ENCODE data around the gene ZNF784. TPM values are rescaled to one million over a fixed set of nuclear protein-coding genes. Genes with fewer than 3 reads are reported as not detected.

The ZNF784 gene
- total RNA-seq, 1 donor from 2014 or later = 12.4 TPM

- TF ChIP-seq CTCF (conservative IDR thresholded peaks at IDR 0.05) = no peak
- H3K36me3 Mint-ChIP-seq (ENCODE audit: low read depth) = peaks cover 18% of the 10 kb centered on the region
- peaks cover 24% of the 10 kb centered on the region for H3K4me1 Mint-ChIP-seq
- peaks cover 3% of the 10 kb centered on the region for H3K9me3 Mint-ChIP-seq
- peaks cover 5% of the 10 kb centered on the region for H3K27me3 Mint-ChIP-seq (ENCODE audit: low read depth)
- DNase-seq (ENCODE audit: low read depth, low spot score) = no peak
- H3K4me3 Mint-ChIP-seq = no peak overlapping the region
- no peak overlapping the region for H3K27ac Mint-ChIP-seq (ENCODE audit: unreplicated experiment)
Observed at GRCh38 chr19:55621205-55621672, 3.1 kb downstream of the ZNF784 start.

GRCh38 chr19:55620410-55621204 lies 3.8 kb downstream of the ZNF784 start:
- Mint-ChIP-seq H3K27me3 (ENCODE audit: low read depth) (peaks cover 5% of the 10 kb centered on the region), H3K36me3 (ENCODE audit: low read depth) (peaks cover 18% of the 10 kb centered on the region), H3K4me3 (peak overlapping the region; percentile 39), H3K27ac (ENCODE audit: unreplicated experiment) (no peak overlapping the region), H3K4me1 (peaks cover 24% of the 10 kb centered on the region), H3K9me3 (peaks cover 3% of the 10 kb centered on the region)
- no peak for DNase-seq (ENCODE audit: low read depth, low spot score)
- TF ChIP-seq CTCF (conservative IDR thresholded peaks at IDR 0.05) = no peak

GRCh38 chr19:55619286-55619685 lies 5.1 kb downstream of the ZNF784 start:
- Mint-ChIP-seq H3K36me3 (ENCODE audit: low read depth) (peaks cover 18% of the 10 kb centered on the region), H3K4me1 (peaks cover 16% of the 10 kb centered on the region), H3K9me3 (peaks cover 3% of the 10 kb centered on the region), H3K27ac (ENCODE audit: unreplicated experiment) (no peak overlapping the region), H3K27me3 (ENCODE audit: low read depth) (peaks cover 5% of the 10 kb centered on the region), H3K4me3 (peak overlapping the region; percentile 13)
- DNase-seq (ENCODE audit: low read depth, low spot score) = no peak
- no peak for TF ChIP-seq CTCF (conservative IDR thresholded peaks at IDR 0.05)

GRCh38 chr19:55618426-55618825 lies 5.9 kb downstream of the ZNF784 start:
- TF ChIP-seq CTCF (conservative IDR thresholded peaks at IDR 0.05) = no peak
- Mint-ChIP-seq H3K9me3 (no peaks in the 10 kb centered on the region), H3K27ac (ENCODE audit: unreplicated experiment) (peak overlapping the region; percentile 4), H3K27me3 (ENCODE audit: low read depth) (no peaks in the 10 kb centered on the region), H3K4me1 (peaks cover 8% of the 10 kb centered on the region), H3K4me3 (no peak overlapping the region), H3K36me3 (ENCODE audit: low read depth) (peaks cover 13% of the 10 kb centered on the region)
- no peak for DNase-seq (ENCODE audit: low read depth, low spot score)

- no peaks in the 10 kb centered on the region for H3K27me3 Mint-ChIP-seq (ENCODE audit: low read depth)
- no peak for DNase-seq (ENCODE audit: low read depth, low spot score)
- TF ChIP-seq CTCF (conservative IDR thresholded peaks at IDR 0.05) = no peak
- H3K9me3 Mint-ChIP-seq = no peaks in the 10 kb centered on the region
- H3K4me3 Mint-ChIP-seq = peak overlapping the region; percentile 38
- no peak overlapping the region for H3K27ac Mint-ChIP-seq (ENCODE audit: unreplicated experiment)
- H3K4me1 Mint-ChIP-seq = peaks cover 4% of the 10 kb centered on the region
- H3K36me3 Mint-ChIP-seq (ENCODE audit: low read depth) = peaks cover 16% of the 10 kb centered on the region
Observed at GRCh38 chr19:55617426-55617825, 6.9 kb downstream of the ZNF784 start.
